Left lobe of liver (tissue), 2 donors: Measurements from ENCODE around the gene B3GALT5. TPM values are rescaled to one million over a fixed set of nuclear protein-coding genes. Genes with fewer than 3 reads are reported as not detected.

Experiments used
- ATAC-seq: fragments of 200-7000 bp; cut with Tn5 transposase; one replicate; pipeline ENCODE4 v1.9.1; 2020; ENCODE audit warnings: mild to moderate bottlenecking, moderate library complexity
- DNase-seq: peaks from one replicate; pipeline ENCODE4 v3.0.0-alpha.2; 2020; ENCODE audit warnings: low spot score
- total RNA-seq: library from RNA; stranded (reverse); gene quantifications from one replicate; pipeline ENCODE4 v1.2.1, GENCODE V29; 2021
- donor health status: DM: no; HTN: no; CAD: no; lungs with moderate emphysema.
- donor health status: DM: no; HTN: yes; CAD: no.

B3GALT5 gene
- total RNA-seq, 1 donor from 2014 or later, result 0.23 TPM

- DNase-seq, result no peak
- no peak for ATAC-seq
These were observed 9.9 kb upstream of the B3GALT5 start for GRCh38 chr21:39602793-39603192.

DNA sequence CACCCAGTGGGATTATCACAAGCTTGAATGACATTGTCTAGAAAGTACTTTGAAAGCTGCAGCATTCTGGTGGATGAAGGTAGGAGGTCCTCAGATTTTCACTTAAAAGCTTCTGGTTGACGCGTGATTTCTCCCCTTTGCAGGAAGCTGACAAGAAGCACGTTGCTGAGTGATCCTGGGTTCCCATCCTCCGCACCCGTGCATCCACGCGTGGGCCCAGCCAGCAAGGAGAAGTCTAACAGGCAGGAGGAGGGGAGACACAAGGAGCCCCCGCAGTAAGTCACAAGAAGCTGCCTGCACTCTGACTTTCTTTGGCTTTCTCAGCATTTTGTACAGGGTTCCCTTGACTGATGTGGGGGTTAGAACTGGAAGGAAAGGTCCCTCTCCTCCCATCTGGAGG lies 7.8 kb upstream of the B3GALT5 start:
- ATAC-seq, result no peak

GRCh38 chr21:39610703-39611102 lies 2.0 kb upstream of the B3GALT5 start:
- DNase-seq (no peak), ATAC-seq (no peak)

More for the DNA sequence above, 7.8 kb upstream of the B3GALT5 start:
- no peak for DNase-seq

- DNase-seq, result no peak
- ATAC-seq, result no peak
These were observed 1.1 kb upstream of the B3GALT5 start for GRCh38 chr21:39611551-39612190.

- no peak for DNase-seq
- no peak for ATAC-seq
These were observed 548 bp downstream of the B3GALT5 start for GRCh38 chr21:39613041-39613934.

- no peak for ATAC-seq
- no peak for DNase-seq
These were observed 3.6 kb downstream of the B3GALT5 start for GRCh38 chr21:39616211-39616772.

DNA sequence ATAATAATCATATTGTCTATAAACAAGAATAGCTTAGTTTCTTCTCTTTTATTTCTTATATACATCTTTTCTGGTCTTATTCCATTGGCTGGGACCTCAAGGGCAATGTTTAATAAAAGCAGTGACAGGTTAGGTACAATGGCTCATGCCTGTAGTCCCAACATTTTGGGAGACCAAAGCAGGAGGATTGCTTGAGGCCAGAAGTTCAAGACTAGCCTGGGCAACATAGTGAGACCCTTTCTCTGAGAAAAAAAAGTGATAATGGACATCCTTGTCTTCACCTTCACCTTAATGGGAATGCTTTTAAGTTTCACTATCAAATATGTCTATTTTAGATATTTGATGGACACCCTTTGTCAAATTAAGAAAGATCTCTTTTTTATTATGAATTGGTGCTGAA lies 8.1 kb downstream of the B3GALT5 start:
- DNase-seq, result no peak
- ATAC-seq, result no peak

DNA sequence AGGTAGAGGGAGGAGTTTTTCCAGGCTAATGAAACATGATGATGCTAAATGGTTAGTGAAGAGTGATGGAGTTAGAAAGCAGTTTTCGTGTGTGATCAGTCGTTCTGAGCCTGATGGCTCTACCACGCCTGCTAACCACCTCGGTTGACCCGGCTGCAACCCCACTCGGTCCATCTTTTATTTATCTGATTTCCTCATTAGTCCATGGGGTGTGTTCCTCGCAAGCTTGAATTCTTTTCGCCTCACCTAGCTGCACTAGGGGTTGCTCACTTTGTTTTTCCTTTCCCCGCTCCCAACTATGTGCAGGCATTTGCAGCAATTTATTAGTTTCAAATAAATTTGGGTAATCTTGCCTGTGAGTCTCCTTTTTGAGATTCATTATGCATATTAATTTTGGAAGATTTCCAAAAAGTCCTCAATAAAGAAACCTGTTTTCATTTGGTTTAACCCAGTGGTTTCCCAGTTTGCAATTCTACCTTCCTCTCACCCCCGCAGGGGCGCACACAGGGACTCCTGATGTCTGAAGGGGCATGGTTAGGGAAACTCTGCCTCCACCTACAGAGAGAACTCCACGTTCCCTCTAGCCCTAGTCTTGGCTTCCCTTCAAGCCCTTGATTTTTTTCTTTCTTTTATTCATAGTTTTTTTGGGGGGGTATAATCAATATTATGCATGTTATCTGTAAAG lies 12.6 kb downstream of the B3GALT5 start:
- DNase-seq (no peak), ATAC-seq (no peak)

DNA sequence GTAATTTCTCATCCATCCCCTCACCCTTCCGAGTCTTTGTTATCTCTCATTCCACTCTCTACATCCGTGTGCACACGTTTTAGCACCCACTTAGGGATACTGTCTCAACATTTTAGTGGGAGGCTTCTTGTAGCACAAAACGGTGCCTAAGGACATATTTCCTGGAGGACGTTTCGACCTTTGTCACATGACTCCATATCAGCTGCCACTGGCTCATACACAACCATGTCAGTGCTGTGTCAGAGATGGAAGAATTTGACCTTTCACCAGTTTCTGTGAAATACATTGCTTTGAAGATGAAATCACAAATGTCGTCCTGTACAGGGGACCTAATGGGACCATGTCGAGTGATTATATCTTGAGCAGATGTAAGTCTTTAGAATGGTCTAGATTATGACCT lies 15.6 kb downstream of the B3GALT5 start:
- ATAC-seq (no peak), DNase-seq (no peak)

GRCh38 chr21:39630191-39630591 lies 17.5 kb downstream of the B3GALT5 start:
- ATAC-seq, result no peak
- DNase-seq, result no peak

- no peak for DNase-seq
- ATAC-seq, result no peak
These were observed 18.1 kb downstream of the B3GALT5 start for GRCh38 chr21:39630827-39631226.

DNA sequence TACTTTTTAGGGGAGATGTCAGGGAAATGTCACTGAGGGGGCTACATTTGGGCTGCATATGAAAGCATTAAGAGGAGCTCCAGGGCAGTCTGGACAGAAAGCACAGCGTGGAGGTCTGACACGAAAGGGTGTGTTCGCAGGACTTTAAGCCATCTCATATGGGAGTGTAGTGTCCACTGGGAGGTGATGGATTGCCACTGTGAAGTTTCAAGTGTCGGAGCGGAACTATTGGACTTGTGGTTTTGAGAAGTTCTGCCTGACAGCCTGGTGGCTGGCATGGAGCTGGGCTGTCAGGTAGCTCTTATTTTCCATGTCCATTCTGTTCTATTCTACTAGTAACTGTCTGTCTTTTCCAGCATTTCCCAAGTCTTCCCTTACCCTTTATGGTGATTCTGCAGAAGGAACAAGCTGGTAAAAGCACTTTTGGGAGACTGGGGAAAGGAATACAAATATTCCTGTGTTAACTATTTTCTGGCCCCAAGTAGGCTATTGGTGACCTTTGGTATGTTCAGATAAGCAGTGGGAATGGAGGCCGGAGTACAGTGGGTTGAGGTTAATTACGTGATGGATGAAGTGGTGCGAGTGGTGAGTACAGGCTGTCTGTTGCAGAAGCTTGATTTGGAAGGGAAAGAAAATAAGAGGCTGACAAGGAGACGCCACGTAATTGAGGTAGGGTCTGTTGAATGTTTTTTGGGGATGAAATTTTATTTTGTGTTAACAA lies 19.3 kb downstream of the B3GALT5 start:
- ATAC-seq, result no peak
- no peak for DNase-seq

- DNase-seq, result no peak
These were observed 20.2 kb downstream of the B3GALT5 start for GRCh38 chr21:39632796-39633442.

DNA sequence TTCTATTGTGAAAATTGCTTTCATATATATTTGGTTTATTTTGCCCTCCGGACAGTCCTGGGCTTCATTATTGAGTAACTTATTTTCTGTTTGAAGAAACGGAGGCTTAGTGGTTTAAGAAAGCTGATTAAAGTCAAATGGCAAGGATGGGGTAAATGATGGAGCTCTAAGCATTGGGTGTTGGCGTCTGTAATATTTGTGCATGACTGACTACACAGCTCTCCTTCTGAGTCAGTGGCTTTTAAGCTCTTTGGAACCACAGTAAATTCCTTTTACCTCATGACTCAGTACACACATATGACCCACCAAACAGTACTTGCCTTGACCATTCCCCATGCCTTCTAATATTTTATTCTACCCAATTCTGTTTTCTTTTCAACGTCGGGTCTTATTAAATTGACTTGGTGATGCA lies 21.0 kb downstream of the B3GALT5 start:
- DNase-seq, result no peak
- no peak for ATAC-seq

More at GRCh38 chr21:39632796-39633442, 20.2 kb downstream of the B3GALT5 start:
- no peak for ATAC-seq

- no peak for ATAC-seq
- no peak for DNase-seq
These were observed 21.8 kb downstream of the B3GALT5 start for GRCh38 chr21:39634507-39634906.

DNA sequence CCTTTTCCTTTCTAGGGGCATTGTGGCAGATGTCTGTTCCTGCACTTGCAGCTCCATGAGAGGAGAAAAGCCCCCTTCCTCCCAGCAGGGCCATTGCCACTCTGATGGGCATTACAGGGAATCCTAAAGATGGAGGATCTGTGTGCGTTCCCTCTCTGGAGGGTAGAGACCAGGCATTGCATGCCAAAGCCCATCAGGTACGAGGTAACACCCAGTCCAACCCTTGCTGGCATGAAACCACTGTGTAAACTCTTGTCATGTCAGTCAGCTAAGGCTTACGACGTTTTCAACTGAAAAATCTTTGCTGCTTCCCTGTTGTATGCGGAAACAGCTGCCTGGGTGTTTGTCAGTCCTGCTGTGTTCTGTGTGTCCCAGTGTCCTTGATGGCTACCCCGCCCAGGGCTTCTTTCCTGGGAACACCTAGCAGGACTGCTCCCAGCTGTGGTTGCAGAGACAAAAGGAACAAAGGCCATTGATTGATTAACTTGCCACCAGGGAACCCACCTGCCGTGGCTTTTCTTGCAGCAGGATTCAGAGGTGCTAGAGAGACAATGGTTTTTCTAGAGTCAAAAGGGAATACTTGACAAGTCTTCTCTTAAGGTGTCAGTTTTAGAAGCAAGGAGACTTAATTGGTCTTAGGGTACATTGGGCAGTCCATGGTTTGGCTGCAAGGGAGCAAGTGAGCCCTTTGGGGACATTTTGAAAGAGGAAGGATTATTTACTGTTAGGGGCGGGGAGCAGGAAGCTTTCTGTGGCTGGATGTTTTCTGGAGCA lies 24.6 kb downstream of the B3GALT5 start:
- no peak for ATAC-seq
- DNase-seq, result no peak

- no peak for ATAC-seq
- no peak for DNase-seq
These were observed 25.2 kb downstream of the B3GALT5 start for GRCh38 chr21:39637971-39638240.

GRCh38 chr21:39638281-39638680 lies 25.5 kb downstream of the B3GALT5 start:
- ATAC-seq (no peak), DNase-seq (no peak)

DNA sequence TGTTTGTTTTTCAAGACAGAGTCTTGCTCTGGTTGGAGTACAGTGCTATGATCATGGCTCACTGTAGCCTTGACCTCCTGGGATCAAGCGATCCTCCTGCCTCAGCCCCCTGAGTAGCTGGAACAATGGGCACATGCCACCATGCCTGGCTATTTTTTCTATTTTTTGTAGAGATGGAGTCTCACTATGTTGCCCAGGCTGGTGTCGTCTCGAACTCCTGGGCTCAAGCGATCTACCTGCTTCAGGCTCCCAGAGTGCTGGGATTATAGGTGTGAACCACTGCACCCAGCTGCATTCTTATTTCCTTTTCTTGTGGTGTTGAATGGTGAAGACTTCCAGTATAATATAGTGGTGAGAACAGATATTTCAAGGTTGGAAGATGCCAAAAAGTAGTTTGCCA lies 28.0 kb downstream of the B3GALT5 start:
- no peak for DNase-seq
- ATAC-seq, result no peak
